Central memory CD4-positive, alpha-beta T cell (primary cell): ENCODE data around the gene IFT81.
"Not testable (repeated sequence)": the region's sequence is repeated elsewhere in the genome, so short reads cannot be mapped to it uniquely, and the experiment has no call there.

ENCODE experiments used
- DNase-seq: peaks from one replicate; pipeline ENCODE4 v3.0.0; 2022
- total RNA-seq, 3 experiments: gene quantifications; one replicate each; lab custom pipeline; 2026; lab: John Stamatoyannopoulos, UW

Gene IFT81
- 2.7 to 4.0 (median 3.1) reads per million in 3 experiments for total RNA-seq

GRCh38 chr12:110124269-110124995, at the start of gene IFT81:
Gene IFT81, plus strand, starts transcription at chr12:110124357. Its CDS starts 3,024 bp downstream, at chr12:110127381.
- peak; percentile 90 for DNase-seq

GRCh38 chr12:110075880-110076279, 48.3 kb upstream of the IFT81 start:
- no peak for DNase-seq

DNA sequence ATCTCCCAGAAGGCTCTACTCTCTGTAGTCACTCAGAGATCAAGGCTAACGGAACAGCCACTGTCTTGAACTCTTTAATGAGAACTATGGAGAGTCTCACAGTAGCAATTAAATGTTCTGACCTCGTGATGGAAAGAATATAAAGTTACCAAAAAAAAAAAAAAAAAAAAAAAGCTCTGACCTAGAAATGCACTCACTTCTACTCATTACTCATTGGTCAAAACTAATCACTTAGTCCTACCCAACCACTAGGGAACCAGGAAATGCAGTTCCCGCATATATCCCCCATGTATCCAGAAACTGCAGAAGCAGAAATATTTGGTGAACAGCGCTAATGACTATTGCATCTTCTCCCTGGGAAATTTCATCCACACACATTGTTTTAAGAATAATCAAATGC, 46.4 kb upstream of the IFT81 start:
- no peak for DNase-seq

DNA sequence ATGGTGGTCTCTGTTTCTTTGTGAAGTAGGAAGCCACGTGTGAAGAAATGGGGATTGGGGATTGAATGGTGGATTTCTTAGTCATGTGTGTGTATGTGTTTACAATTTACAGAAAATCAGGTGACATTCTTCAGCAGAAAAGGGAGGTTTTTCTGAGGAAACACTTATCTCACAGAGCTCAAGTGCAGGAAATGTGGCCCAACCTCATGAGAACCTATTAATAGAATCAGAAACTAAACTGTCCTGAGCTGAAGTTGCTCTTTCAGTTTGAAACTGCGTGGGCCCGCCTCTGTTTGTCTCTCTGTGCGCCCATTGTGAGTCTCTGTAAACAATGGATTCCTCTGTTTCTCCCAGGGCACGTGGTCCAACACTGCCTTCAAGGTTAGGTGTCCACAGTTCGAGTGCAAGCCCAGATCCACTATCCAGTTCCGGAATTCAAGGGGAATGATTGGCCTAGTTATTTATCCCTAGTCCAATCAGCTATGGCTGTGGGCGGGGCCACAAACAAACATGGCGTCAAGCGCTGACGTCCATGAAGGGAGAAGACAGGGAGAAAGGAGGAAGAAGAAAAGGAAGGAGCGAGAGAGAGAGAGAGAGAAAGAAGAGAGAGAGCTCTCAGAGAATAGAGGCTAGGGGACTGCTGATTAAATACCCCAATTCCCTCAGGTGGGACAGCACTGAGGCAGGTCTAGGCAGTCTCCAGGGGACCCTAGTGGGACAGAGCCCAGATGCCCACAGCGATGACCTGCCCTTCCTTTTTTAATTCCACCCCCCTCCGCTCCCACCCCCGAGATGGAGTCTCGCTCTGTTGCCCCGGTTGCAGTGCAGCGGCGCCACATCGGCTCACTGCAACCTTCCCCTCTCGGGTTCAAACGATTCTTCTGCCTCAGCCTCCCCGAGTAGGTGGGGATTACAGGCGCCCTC, 44.4 kb upstream of the IFT81 start:
- peak; percentile 79 for DNase-seq

DNA sequence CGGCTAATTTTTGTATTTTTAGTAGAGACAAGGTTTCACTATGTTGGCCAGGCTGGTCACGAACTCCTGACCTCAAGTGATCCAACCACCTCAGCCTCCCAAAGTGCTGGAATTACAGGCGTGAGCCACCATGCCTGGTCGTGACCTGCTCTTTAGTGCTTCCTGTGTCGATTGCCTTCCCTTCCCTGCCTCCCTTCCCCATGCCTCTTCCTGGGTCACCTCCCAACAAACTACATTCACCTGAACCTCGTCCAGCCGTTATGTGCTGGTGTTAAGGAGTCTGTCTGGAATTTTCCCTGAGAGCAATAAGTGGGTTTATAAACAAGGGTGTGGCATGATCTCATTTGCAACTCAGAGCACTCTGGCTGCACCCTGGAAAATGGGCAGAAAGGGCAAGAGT, 43.7 kb upstream of the IFT81 start:
- DNase-seq, result no peak

- no peak for DNase-seq
These were observed 39.7 kb upstream of the IFT81 start for GRCh38 chr12:110084314-110085015.

DNA sequence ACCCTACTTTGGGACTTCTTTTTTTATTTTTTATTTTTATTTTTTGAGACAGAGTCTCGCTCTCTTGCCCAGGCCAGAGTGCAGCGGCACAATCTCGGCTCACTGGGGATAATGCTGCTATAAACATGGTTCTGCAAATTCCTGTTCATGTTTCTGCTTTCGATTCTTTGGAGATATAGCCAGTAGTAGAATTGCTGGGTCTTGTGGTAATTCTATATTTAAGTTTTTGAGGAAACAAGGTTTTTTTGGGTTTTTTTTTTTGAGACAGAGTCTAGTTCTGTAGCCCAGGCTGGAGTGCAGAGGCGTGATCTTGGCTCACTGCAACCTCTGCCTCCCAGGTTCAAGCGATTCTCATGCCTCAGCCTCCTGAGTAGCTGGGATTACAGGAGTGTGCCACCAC, 35.9 kb upstream of the IFT81 start:
- not testable (repeated sequence) for DNase-seq

GRCh38 chr12:110088936-110089335, 35.2 kb upstream of the IFT81 start:
- DNase-seq, result no peak

GRCh38 chr12:110090266-110091135, 33.7 kb upstream of the IFT81 start:
- DNase-seq, result no peak

DNA sequence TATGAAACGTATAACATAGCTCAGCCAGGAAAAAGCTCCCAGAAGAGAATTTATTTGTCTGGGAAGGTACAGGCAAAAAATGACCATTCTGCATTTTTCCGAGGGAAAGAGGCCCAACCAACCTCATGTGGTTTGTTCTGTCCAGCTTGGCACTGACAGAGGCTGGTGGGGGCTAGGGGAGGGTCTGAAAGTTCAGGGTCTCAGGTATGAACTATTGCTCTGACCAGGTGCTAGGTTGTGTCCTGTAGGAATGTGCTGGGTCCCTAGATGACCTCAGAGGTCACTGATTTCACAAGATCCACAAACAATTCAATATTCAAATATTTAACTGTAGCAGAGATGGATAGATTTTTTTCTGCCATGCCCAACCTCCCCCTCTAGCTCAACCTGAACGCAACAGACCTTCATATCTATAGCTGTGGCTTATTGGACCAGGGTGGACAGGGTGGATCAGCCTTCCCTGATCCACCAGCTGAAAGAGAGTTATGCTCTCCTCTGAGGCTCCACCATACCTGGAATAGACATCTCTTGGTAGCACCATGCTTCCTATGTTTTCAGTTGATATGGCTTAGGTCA, 32.9 kb upstream of the IFT81 start:
- no peak for DNase-seq

GRCh38 chr12:110093631-110094311, 30.4 kb upstream of the IFT81 start:
- DNase-seq, result no peak

- DNase-seq, result peak; percentile 51
These were observed 23.7 kb upstream of the IFT81 start for GRCh38 chr12:110100315-110100970.

- DNase-seq, result peak; percentile 14
These were observed 21.9 kb upstream of the IFT81 start for GRCh38 chr12:110102255-110102654.

DNA sequence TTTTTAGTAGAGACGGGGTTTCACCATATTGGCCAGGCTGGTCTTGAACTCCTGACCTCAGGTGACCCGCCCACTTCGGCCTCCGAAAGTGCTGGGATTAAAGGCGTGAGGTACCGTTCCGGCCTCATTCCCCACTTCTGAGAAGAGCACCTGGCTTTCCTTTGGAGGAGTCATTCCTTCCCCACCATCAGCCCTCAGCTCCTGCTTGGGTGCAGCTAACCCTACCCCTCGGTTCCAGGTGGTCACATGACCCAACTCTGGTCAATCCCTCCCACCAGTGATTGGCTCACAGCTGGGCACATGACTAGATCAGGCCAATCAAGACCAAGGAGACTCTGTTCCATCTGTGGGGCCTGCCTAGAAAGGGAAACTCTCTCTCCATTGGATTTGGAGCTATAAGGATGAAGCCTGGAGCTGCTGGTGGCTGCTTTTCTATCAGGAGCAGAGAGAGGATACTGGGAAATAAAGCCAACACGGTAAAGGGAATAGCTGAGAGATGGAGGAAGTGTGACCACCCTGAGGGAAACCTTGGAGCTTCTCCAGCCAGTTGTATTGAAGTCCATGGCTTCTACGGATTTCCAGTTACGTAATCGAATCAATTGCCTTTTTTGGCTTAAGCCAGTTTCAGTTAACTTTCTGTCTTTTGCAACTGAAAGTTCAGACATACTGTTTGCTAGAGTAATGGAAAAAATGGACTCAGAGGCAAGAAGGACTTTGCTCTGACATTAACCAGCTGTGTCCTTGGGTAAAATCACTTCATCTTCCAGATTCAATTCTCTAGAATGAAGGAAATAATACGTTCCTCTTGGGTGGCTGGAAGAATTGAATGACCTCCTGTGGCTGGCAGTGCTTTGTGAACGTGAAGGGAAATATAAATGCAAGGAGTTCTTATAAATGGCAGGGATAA, 19.7 kb upstream of the IFT81 start:
- DNase-seq, result no peak

GRCh38 chr12:110105159-110105558, 19.0 kb upstream of the IFT81 start:
- no peak for DNase-seq

- DNase-seq, result no peak
These were observed 18.2 kb upstream of the IFT81 start for GRCh38 chr12:110105986-110106385.

DNA sequence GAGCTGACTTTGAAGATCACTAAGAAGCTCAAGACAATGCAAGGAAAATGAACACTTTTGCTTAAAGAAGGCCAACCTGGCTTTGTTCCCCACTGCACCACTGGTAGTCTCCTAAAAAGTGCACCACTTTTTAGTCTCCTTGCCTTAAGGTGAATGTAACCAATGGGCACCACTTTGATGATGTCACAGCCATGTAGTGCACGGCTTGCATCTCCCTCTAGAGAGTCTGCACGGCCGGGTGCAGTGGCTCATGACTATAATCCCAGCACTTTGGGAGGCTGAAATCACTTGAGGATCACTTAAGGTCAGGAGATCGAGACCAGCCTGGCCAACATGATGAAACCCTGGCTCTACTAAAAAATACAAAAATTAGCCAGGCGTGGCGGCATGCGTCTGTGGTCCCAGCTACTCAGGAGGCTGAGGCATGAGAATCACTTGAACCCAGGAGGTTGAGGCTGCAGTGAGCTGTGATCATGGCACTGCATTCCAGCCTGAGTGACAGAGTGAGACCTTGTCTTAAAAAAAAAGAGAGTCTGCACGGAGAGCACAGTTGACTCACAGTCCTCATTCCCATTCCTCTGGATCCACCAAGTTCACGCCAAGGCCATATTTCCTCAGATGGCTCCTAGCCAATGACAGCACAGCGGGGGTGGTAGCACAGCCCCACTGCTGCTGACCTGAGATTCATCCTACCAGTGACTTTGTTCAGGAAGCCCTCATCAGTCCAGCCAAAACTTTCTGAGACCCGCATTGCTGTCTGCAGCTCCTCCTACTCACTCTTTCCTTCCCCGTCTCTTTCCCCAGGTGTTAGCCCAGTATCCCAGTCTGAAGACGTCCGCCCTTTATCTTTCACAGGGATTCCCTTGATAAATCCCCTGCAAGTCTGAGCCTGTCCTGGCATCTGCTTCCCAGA, 16.5 kb upstream of the IFT81 start:
- DNase-seq, result no peak

DNA sequence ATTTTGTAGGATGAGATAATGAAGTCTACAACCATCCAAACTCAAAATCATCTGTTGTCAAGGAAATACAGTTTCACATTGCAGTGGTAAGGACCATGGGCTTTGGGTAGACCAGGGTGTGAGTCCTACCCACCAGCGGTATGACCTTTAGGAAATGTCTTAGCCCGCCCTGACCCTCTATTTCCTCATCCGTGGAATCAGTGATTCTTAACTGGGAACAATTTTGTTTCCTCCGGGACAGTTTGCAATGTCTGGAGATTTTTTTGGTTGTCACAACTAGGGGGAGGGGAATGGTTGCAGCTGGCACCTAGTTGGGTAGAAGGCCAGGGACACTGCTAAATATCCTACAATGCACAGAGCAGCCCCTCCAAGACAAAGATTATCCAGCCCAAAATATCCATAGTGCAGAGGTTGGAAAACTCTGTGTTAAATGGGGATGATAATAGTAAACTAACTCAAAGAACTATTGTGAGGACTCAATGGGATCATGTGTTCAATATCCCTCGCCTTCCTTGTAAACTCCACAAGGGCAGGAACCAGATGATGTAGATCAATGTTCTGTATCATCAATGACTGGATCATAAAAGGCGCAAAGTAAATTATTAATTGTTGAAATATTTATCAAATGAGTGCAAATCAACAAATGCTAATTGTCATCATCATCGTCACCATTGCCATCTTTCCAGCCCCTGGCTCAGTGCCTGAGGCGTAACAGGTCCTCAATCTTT, 15.7 kb upstream of the IFT81 start:
- DNase-seq, result no peak
